Hematopoietic multipotent progenitor cell treated with erythropoietin and hydrocortisone succinate and interleukin-3 and kit ligand, for 17 days (in vitro differentiated cells): Measurements from ENCODE around the gene VPS4B.
A peak's percentile ranks its signal among the peaks of the same experiment; 100 is the strongest.
"Not testable (repeated sequence)": the region's sequence is repeated elsewhere in the genome, so short reads cannot be mapped to it uniquely, and the experiment has no call there.

Experiments used
- DNase-seq: peaks from one replicate; pipeline ENCODE4 v3.0.0-alpha.2; 2015; ENCODE audit warnings: low spot score

VPS4B gene

DNA sequence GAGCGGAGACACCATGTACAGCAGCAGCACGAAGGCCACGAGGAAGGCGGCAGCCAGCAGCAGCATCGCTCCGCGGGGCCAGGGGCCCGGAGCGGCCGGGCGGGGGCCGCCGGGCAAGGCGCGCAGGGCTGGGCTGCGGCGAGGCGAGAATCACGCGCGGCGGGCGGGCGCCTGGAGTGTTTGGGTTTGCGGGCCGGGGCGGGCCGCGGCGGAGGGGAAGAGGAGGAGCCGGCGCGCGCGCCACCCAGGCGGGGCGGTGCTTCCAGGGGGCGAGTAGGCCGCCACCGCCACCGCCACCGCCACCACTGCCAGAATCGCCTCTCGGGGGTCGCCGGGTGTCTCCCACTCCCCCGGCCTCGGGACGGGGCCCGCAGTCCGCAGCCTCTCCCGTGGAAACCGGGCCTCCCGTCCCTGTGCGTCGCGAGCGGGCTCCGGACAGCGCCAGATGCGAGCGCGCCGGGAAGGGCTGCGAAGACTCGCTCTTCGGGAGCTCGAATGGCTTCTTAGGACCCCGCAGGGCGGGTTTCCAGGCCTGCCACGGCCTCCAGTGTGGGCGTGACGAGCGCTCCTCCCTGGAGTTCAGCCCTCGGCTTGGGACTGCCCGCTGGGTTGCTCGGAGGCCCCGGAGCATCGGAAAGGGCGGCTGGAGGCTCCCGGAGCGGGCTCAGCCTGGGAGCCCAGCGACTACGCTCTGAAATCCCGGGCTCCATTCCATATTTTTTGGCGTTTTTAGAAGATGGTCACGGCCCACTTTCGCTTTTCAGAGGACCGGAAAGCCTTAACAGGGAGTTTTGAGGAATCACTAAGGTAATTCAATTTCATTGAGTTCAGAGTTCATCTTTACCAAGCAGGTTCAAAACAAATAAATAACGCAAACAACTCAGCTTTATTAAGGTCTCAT is 55.0 kb downstream of the VPS4B start, which contains the start of gene KDSR:
KDSR (minus strand) TSS at position 154 of the 901 bp plus-strand sequence; CDS start at position 66, 88 bp downstream.
- peak; percentile 44 for DNase-seq

DNA sequence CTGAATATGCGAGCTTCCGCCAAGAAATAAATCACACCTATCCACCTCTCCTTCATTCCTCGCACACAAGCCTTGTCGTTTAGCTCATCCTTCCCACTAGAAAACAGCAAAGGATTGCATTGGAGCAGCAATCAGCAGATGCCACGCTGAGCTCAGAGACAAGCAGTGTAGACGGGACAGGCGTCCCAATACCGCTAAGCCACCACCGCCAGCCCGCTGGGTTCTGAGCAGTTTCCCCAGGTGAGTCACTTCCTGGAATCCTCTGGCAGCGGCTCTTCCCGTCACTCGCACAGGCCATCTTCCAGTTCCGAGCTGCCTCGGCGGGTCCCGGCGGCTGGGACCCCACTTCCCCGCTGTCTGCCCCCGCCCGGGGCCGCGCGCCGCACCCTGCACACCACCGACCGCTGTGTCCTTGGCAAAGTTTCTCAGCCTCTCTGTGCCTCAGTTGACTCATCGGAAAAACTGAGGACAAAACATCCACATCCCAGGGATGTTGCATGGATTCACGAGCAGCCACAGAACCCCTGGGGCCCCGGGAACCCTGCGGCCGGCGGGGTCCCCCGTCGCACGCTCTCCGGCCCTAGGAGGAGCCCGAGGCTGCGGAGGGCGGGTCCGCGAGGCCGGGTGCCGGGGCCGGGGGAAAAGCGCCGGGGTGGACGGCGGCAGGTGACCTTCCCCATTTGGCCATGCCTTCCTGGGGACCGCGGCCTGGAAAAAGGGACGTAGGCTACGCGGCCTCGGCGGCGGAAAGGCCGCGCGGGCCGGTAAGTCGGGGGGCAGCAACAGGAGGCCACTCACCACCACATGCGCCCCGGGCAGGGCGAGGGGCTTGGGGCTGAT is 55.8 kb downstream of the VPS4B start:
- DNase-seq: no peak

DNA sequence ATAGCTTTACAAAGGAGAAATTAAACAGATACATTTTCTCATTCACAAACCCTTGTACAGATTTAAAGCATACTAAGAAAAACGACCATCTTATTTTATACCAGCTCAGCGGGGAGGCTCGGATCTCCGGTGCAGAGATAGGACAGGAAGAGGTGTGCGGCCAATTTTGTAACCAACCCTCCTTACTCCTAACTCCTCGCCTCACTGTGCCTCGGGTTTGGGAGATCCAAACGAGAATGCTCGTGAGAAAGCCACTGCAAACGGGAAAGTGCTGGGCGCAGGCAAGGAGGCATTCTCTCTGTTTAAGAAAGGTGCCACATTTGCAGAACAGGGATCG is 56.4 kb downstream of the VPS4B start:
- no peak for DNase-seq

DNA sequence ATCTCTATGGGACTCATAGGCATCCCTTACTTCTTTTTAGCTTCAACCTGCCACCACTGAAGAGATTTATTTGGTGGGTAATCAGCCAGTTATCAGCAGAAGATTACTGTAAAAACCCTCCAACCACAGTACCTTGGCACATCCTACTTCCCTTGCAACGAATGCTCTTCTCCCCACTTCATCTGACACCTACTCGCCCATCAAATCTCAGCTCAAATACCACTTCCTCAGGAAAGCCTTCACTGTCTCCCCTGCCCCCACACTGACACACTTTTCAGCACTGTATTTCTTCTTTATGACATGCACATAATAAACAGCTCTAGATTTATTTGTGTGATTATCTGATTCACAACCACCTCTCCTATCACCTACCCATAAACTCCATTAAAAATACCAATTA is 58.3 kb downstream of the VPS4B start:
- no peak for DNase-seq

DNA sequence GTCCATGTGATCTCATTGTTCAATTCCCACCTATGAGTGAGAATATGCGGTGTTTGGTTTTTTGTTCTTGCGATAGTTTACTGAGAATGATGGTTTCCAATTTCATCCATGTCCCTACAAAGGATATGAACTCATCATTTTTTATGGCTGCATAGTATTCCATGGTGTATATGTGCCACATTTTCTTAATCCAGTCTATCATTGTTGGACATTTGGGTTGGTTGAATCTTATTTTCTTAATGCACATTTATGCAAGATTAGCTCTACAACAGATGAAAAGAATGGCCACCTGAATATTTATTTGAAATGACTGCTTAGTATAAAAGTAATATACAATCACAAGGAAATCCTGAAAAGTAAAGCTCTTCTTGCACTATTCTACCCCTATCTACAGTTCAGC is 58.9 kb downstream of the VPS4B start:
- not testable (repeated sequence) for DNase-seq

DNA sequence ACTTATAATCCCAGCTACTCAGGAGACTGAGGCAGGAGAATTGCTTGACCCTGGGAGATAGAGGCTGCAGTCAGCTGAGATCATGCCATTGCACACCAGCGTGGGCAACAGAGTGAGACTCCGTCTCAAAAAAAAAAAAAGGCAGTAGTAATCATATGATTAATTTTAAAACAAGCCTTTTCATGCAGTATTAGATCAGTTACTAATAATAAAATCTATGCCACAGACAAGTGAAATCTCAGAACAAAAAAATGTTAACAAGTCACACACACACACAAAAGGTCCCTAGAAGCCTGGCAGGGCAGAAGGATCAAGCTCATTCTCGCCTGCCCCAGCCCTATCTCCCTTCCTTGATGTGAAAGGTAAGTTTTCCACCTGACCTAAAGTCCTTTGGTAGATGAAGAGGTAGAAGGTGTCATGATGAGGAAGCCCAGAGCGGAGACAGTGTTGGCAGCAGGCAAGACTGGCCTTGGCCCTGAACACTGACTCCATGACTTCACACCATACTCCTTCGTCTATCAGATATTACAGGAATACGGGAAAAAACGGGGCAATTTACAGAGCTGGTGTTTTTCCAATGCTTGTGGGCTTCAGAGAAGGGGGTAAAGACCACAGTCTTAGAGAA is 65.9 kb downstream of the VPS4B start:
- no peak for DNase-seq

DNA sequence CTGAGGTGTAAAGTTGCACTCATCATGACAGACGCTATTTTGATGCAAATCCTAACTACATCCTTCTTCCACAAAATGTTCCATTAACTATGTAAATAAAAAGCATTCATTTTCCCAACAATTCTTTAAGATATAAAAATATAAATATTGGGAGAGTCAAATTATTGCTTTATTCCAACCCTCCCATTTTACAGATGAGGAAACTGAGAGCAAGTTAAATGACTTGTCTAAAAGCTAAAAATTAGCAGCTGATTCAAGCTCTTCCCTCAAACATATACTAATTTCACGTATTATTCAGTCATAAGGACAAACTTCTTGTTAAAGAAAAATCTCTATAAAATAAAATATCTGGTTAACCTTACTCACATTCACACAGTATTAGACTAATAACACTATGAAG is 72.0 kb downstream of the VPS4B start:
- no peak for DNase-seq

DNA sequence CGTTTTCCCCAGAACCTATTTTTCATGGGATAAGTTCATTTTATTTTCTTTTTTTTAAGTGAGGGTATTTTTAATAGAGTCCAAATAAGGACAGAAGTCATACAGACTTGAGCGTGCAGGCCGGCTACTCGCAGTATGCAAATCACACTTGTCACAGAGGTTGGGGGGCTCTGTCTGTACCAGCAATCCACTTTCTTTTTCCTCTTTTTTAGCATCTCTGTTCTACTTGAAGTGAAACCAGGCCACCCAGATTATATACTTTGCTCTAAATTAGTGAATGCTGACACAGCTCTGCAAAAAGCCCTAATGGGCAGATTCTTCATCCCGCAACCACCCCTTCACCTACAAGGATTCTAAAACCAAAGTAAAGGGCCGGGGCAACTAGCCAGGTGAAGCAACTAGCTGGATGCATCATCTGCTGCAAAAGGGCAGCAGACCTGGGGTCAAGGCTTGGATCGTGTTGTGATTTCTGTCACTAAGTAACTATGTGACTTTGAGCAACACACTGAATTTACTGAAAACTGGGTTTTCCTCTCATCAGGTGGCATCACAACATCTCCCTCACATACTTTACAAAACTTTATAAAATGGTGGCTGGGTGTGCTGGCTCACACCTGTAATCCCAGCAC is 73.7 kb downstream of the VPS4B start:
- no peak for DNase-seq

DNA sequence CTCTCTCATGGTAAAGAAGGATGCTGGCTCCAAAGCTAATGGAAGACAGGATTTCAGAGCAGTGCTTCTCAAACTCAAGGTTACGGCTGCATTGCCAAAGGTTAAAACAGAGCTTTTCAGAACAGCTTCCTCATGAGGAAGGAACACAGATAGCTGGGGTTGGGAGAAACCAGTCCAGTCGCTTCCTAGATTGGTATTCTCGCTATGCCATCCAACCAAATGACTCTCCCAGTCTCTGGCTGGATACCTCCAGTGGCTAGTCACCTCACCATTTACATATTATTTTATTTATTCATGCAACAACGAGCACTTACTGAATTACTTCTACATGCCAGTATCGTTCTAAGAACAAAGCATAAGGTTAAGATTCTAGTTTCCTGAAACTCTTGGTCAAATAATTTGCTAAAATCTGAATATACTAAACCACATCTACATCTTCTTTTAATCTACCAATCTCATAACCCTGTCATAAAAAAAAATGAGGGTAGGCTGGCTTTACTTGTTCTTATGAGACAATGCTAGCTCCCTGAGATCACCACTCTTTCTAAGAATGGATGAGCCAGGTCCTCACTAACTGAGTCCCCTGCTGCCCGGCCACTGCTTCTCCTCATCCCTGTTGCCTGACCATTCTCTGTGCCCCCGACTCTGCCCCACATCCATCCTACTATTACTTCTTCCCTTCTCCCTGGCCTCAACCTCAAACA is 75.6 kb downstream of the VPS4B start:
- no peak for DNase-seq

DNA sequence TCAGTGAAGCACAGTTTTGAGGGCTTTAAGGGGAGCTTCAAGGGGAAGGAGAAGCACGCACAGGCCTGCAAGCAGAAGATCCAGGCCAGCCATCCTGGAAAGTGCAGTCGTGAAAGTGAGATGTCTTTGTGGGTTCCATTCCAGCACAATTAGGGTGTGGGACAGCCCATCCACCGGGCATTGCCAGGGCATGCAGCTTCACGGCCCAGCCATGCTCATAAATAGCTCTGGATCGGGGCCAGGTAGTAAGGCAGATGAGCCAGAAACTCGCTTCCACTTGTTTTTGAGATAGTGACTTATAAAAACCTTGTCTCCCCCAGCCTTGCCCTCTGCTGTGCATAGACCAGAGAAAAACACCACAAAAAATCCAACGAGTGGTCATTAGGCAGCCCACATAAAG is 76.2 kb downstream of the VPS4B start:
- no peak for DNase-seq

DNA sequence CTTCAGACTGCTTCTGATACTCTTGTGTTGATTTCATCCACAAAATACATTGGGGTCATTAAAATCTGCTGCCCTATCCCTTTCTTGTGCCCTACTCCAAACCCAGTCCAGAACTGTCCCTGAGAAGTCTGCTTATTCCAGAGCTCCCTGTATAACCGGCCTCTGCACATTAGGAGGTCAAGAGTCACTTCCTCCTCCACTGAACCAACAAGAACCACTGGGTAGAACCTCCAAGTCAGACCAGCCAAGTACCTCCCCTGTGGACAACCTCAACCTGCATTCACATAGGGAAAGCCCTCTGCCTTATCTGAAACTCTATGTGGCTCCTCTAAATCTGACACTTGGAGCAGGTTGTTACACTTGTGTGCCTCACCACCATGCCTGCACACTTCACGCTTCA is 77.4 kb downstream of the VPS4B start:
- DNase-seq: no peak

DNA sequence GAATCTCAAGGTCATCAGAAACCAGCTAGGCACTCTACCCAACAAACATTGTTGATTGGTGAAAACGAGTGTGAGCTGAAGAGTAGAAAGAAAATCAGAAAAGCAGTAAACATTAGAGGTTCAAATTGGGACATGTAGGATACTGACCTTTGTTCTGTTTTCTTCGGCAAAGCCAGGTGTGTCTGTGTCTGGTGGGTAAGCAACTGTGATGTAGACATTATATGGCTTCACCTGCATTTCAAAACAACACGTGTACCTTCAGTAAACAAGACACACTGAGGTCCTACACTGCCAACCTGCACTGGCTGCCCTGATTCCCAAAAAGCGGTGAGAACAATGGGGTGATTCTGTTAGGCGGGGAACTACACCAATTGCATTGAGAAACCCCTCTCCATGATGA is 78.0 kb downstream of the VPS4B start:
- no peak for DNase-seq

DNA sequence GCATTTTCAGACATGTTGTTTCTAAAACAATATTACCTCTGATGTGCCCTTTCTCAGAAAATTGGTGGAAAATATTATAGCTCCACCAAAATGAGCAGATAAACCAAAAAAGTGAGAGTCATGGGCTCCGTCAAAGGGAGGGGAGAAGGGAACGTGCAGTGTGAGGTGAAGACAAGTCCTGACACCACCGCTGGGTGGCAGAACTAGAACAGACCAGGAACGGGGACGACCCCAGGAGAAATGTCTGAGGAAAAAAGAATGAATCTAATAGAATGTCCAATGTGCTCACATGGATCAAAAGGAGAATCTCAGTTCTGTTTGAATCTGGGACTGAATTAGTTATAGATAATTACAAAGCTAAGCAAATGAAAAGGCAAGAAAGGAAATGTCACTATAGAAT is 80.1 kb downstream of the VPS4B start:
- DNase-seq: peak; percentile 32

DNA sequence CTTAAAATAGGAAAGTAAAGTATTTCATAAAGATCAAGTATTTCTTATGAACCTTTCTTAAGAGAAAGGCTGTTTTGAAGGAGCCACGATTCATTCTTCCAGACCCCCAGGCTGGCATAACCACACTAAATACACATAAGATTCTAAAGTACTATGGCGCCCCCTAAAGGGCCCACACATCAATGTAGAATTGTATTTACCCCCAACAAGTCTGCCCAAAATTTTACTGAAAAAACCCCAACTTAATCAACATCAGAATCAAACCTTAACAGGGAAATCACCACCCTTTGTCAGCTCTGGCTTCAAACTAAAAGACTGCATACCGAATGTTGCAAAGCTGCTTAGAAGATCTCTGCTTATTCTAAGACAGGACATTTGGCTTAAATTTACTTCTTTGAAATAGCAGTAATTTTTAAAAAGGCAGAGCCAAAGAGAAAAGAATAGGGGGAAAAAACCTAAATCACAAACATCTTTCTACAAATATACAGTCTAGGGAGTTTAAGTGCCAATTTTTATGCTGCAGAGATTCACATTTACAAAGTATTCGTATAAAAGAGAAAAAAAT is 82.3 kb downstream of the VPS4B start:
- DNase-seq: peak; percentile 27
